Measurements from ENCODE around the gene F8. TPM values are rescaled to one million over a fixed set of nuclear protein-coding genes. Genes with fewer than 3 reads are reported as not detected.

The F8 gene
- total and polyA plus RNA-seq, 9 of the 15 experiments (the other 6 are each of a cell fraction or from before 2014, with no cell fraction given) = 0.41 to 3.8 (median 0.91) TPM

DNA sequence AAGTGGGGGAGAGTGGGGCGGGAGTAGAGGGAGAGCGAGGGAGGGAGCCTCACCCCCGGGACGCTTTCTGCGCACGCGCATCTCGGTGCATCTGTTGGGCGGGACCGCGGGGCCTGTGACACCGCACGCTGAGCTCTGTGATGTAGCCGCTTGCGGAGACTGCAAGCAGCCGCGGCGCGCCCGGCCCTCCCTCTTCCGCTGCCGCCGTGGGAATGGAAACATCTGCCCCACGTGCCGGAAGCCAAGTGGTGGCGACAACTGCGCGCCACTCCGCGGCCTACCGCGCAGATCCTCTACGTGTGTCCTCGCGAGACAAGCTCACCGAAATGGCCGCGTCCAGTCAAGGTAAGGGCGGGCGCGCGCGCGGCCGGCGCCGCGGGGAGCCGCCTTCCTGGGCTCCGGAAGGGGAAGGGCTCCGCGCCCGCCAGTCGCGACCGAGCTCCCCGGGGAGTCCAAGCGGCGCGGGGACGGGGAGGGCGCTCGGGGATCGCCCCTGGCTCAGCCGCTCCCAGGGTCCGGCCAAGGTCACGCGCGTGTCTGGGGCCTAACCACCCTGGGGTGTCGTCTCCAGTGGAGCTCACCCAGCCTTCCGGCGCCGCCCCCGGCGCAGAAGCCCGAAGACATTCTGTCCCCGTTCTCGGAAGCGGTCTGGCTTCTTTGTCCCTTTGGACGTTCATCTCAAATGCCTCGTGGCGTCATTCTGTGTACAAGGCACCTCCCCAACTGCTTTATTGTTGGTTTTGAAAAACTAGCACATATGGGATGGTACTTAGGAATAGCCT lies 4.4 kb upstream of the F8 start, which contains the start of gene FUNDC2 (continued):
- no peak for TF ChIP-seq CEBPZ (IDR thresholded peaks at IDR 0.05; ENCODE audit: borderline replicate concordance, low read depth, low read length)
- peak; percentile 75 for TF ChIP-seq ETS1 (conservative IDR thresholded peaks at IDR 0.05; ENCODE audit: control insufficient read depth, low read depth, low read length)
- no peak for TF ChIP-seq HNRNPL (IDR thresholded peaks at IDR 0.05; ENCODE audit: low read depth, low read length)
- TF ChIP-seq DIDO1 (tag; IDR thresholded peaks at IDR 0.05; ENCODE audit: low read depth) = no peak
- no peak for TF ChIP-seq PHF21A (IDR thresholded peaks at IDR 0.05; ENCODE audit: borderline replicate concordance, low read depth)
- TF ChIP-seq MIER1 (IDR thresholded peaks at IDR 0.05; ENCODE audit: low read depth) = no peak
- no peak for TF ChIP-seq PTBP1 (IDR thresholded peaks at IDR 0.05; ENCODE audit: low read depth, low read length)
- no peak for TF ChIP-seq HNRNPK (IDR thresholded peaks at IDR 0.05; ENCODE audit: low read depth, low read length, poor library complexity, severe bottlenecking)
- TF ChIP-seq NR2F6 (CRISPR knock-in tag; IDR thresholded peaks at IDR 0.05) = no peak
- TF ChIP-seq ZSCAN29 (IDR thresholded peaks at IDR 0.05) = no peak
- no peak for TF ChIP-seq ZNF239 (CRISPR knock-in tag; IDR thresholded peaks at IDR 0.05)
- TF ChIP-seq, protein P1, sequence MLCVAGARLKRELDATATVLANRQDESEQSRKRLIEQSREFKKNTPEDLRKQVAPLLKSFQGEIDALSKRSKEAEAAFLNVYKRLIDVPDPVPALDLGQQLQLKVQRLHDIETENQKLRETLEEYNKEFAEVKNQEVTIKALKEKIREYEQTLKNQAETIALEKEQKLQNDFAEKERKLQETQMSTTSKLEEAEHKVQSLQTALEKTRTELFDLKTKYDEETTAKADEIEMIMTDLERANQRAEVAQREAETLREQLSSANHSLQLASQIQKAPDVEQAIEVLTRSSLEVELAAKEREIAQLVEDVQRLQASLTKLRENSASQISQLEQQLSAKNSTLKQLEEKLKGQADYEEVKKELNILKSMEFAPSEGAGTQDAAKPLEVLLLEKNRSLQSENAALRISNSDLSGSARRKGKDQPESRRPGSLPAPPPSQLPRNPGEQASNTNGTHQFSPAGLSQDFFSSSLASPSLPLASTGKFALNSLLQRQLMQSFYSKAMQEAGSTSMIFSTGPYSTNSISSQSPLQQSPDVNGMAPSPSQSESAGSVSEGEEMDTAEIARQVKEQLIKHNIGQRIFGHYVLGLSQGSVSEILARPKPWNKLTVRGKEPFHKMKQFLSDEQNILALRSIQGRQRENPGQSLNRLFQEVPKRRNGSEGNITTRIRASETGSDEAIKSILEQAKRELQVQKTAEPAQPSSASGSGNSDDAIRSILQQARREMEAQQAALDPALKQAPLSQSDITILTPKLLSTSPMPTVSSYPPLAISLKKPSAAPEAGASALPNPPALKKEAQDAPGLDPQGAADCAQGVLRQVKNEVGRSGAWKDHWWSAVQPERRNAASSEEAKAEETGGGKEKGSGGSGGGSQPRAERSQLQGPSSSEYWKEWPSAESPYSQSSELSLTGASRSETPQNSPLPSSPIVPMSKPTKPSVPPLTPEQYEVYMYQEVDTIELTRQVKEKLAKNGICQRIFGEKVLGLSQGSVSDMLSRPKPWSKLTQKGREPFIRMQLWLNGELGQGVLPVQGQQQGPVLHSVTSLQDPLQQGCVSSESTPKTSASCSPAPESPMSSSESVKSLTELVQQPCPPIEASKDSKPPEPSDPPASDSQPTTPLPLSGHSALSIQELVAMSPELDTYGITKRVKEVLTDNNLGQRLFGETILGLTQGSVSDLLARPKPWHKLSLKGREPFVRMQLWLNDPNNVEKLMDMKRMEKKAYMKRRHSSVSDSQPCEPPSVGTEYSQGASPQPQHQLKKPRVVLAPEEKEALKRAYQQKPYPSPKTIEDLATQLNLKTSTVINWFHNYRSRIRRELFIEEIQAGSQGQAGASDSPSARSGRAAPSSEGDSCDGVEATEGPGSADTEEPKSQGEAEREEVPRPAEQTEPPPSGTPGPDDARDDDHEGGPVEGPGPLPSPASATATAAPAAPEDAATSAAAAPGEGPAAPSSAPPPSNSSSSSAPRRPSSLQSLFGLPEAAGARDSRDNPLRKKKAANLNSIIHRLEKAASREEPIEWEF (CRISPR knock-in tag; IDR thresholded peaks at IDR 0.05) = no peak
- TF ChIP-seq, protein P2, sequence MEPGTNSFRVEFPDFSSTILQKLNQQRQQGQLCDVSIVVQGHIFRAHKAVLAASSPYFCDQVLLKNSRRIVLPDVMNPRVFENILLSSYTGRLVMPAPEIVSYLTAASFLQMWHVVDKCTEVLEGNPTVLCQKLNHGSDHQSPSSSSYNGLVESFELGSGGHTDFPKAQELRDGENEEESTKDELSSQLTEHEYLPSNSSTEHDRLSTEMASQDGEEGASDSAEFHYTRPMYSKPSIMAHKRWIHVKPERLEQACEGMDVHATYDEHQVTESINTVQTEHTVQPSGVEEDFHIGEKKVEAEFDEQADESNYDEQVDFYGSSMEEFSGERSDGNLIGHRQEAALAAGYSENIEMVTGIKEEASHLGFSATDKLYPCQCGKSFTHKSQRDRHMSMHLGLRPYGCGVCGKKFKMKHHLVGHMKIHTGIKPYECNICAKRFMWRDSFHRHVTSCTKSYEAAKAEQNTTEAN (CRISPR knock-in tag; IDR thresholded peaks at IDR 0.05) = no peak
- TF ChIP-seq FIP1L1 (IDR thresholded peaks at IDR 0.05; ENCODE audit: low read depth, low read length, poor library complexity, severe bottlenecking) = peak; percentile 62
- no peak; a peak in 1 of 4 replicates for TF ChIP-seq TEAD1 (CRISPR knock-in tag; IDR thresholded peaks at IDR 0.05)
- no peak for TF ChIP-seq STAT5B (CRISPR knock-in tag; IDR thresholded peaks at IDR 0.05)
- no peak for TF ChIP-seq ZNF77 (CRISPR knock-in tag; IDR thresholded peaks at IDR 0.05)

Data from K562 (cell line).